GM18867 (cell line): ENCODE data around the gene RELL2.
A peak's percentile ranks its signal among the peaks of the same experiment; 100 is the strongest.

ENCODE experiments used
- ATAC-seq: cut with Tn5 transposase; IDR thresholded peaks from one replicate; pipeline ENCODE4 v1.9.1; 2021; ENCODE audit warnings: mild to moderate bottlenecking, moderate library complexity; ENCODE audit not compliant: unreplicated experiment

Gene RELL2

GRCh38 chr5:141647242-141647641 lies 10.4 kb downstream of the RELL2 start:
- no peak for ATAC-seq

GRCh38 chr5:141647851-141648250 lies 11.1 kb downstream of the RELL2 start:
- ATAC-seq, result no peak

- ATAC-seq, result no peak
These were observed 12.4 kb downstream of the RELL2 start for GRCh38 chr5:141649056-141649688.

- ATAC-seq, result no peak
These were observed 13.2 kb downstream of the RELL2 start for GRCh38 chr5:141649972-141650371.

- peak; percentile 94 for ATAC-seq
These were observed 14.3 kb downstream of the RELL2 start, which contains the start of gene FCHSD1 for GRCh38 chr5:141650851-141651727. Gene FCHSD1, minus strand, starts transcription at chr5:141651418. Its CDS starts 50 bp downstream, at chr5:141651368.

DNA sequence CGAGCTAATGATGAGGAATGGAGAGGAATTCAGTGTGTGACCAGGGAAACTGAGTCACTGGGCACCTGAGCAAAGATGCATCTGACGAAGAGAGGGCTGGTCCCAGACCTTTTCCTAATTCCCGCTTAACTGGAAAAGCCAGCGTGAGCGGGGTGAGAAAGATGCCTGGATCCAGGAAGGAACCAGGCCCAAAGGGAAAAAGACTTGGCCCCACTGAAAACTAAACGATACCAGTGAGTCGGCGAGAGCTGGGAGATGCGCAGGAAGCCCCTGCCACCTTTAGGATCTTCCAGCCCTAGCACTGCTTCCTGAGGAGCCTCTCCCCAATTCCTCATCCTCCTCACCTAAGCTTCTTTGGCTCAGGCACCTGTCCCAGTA lies 14.9 kb downstream of the RELL2 start:
- no peak for ATAC-seq

- ATAC-seq, result no peak
These were observed 17.5 kb downstream of the RELL2 start for GRCh38 chr5:141654298-141654697.

GRCh38 chr5:141655020-141655419 lies 18.2 kb downstream of the RELL2 start:
- ATAC-seq, result no peak

GRCh38 chr5:141656396-141656795 lies 19.6 kb downstream of the RELL2 start:
- no peak for ATAC-seq

DNA sequence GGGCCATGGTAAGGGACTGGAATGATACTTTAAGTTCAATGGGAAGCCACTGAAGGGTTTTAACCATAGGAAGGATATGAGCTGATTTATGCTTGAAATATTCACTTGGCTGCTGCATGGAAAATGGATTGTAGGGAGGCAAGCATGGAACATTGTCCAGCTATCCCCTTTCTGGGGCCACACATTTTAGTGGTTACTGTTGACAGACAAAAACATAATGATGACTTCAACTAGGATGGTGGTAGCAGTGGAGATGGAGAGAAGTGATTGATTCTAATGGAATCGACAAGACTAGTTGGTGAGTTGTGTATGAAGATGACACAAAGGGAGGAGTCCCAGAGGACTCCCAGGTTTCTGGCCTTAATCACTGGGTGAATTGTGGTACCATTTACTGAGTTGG lies 20.6 kb downstream of the RELL2 start:
- ATAC-seq, result no peak

- peak; percentile 68 for ATAC-seq
These were observed 21.2 kb downstream of the RELL2 start for GRCh38 chr5:141657937-141658545.

- no peak for ATAC-seq
These were observed 25.2 kb downstream of the RELL2 start for GRCh38 chr5:141662028-141662427.

GRCh38 chr5:141663506-141663905 lies 26.7 kb downstream of the RELL2 start:
- ATAC-seq, result no peak

GRCh38 chr5:141664733-141665461 lies 28.1 kb downstream of the RELL2 start:
- ATAC-seq, result peak; percentile 96

DNA sequence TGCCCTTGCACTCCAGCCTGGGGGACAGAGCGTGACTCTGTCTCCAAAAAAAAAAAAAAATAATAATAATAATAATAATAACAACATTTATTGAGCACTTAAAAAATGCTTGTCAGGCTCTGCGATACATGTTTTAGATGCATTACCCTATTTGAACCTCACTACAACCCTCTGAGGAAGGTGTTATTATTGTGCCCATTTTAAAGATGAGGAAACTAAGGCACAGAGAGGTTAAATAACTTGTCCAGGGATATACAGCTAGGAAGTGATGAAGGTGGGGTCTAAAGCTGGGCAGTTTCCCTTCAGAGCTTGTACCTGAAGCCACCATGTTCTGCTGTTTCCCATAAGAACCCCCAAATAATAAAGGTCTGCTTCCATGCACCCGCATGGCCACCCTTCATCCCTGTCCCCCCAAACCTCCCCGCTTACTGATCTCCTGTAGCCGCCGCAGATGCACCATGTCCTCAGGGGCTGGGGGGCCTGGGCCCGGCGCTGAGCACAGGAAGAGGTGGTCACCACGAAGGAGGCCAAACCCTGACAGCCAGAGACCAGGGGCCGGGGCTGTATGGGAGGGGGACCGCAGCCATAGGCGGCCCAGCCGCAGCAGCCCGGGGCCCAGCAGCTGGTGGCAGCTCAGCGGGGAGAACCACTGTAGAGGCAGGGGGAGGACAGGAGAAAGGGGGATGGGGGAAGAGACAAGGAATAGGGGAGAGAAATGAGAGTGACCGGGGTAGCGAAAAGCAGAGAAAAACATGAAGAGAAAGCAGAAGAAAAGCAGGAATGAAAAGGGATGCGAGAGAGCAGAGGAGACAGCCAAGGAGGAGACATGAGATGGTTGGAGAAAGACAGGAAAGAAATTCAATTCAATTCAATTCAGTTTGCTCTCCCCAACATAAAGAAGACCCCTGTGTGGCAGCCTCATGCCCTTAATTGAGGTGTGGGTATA lies 29.5 kb downstream of the RELL2 start:
- no peak for ATAC-seq

DNA sequence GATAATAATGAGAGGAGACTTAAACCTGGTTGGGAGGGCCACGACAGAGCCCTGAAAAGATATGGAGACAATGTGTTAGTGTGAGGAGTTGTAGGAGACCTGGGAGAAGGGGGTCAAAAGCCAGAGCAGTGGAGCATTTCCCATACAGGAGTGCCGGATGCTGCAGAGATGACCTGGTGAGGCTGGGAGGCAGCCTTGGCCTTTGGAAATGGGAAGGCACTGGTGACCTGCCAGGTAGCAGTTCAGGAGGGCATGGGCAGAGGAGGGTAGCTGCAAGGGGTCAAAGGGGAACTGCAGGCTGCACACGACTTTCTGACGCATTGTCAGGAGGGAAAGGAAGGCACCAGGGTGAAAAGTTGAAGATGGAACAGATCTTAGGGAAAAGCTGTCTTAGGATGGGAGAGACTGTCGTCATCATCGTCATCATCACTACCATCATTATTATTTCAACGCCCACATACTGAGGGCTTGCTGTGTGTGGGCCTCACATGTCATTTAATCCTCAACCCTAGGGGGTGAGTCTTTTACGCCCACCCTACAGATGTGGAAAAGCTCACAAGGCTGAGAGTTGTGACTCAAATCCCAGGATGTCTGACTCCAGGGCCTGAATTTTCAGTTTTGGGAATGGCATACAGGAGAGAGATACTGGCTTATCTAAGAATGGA lies 31.9 kb downstream of the RELL2 start:
- no peak for ATAC-seq

- ATAC-seq, result no peak
These were observed 32.7 kb downstream of the RELL2 start for GRCh38 chr5:141669520-141669919.

DNA sequence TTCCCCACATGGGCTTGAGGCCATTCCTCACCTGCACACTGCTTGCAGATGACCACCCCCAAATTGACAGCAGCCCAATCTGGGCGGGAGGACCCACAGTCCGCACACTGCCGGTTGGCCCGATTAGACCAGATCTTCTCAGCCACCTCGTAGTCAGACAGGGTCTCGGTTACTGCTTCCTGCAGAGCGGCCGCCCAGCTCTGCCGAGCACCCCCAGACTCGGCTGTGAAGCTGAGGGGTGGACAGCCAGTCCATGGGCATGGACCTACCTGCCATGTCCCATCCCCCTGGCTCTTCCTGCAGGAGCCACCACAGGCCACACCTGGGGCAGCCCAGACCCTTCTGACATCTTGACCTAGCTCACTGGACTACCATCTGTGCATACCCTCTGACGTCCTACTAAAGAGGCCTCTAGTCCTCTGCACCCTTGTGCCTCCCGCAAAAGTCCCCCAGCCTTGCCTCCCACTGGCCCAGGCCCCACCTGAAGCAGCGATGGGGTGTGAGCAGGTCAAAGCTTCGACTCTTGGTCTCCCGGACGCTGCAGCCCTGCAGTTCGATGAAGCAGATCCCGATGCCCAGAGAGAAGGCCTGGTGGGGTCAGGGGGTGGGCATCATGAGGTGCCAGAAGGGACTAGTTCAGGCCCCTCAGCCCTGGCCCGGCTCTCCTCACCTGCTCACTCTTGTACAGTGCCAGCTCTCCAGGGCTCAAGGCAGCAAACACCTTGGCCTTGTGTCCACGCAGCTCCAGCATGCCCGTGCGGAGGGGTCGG lies 35.5 kb downstream of the RELL2 start:
- ATAC-seq, result no peak
